RWPE1 (cell line): ENCODE results near the gene DRGX.

Experiments used
- CTCF ChIA-PET: fragments of 350-600 bp; sonication (Branson Sonifier 250); formaldehyde crosslinking; extraction: SDS; loops from one replicate; lab custom pipeline; 2021; lab: Yijun Ruan, JAX
- POLR2A ChIA-PET: fragments of 400-600 bp; formaldehyde crosslinking; extraction: SDS; loops from one replicate; lab custom pipeline; 2020; ENCODE audit warnings: antibody characterized with exemption; ENCODE audit not compliant: low non-redundant PET; lab: Yijun Ruan, JAX
- DNase-seq: peaks from one replicate; pipeline ENCODE4 v3.0.0; 2012; ENCODE audit warnings: low spot score
- H3K27ac ChIP-seq: fragments of 450-650 bp; 2 replicates; pipeline ENCODE4 v1.5.1; 2017
- TF ChIP-seq, protein P1 (sequence below): fragments of 450-650 bp; conservative IDR thresholded peaks from 2 replicates; pipeline ENCODE4 v1.5.1; 2017; ENCODE audit warnings: low read depth, mild to moderate bottlenecking

The DRGX gene

DNA sequence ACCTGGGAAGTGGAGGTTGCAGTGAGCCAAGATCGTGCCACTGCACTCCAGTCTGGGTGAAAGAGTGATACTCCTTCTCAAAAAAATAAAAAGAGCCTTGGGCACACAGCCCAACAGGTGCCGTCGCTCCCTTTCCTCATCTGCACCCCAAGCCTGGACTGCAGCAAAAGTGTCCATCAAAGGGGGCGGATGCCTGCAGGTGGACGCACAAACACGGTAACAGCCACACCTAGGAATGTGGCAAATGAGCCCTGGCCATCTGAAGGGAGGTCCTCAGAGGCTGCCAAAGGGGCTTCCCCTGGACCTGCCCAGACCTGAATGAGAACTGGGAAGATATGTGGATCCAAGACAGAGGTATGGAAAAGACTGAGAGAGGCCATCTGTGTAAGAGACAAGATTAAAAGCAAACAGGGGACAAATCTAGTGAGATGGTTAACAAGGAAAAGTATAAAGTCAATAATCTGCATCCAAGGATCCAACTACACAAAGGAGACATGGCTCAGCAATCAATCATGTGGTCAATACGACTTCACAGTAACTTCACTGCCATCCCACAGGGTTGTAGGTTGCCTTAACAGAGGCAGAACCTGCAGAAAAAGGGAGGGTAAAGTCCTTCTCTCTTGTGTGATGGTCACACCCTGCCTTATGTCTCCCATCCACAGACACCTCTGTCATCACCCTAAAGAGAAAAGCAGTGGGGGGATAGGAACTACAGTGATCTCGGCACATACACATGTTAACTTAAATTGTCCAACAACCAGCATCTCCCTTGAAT, 25.4 kb downstream of the DRGX start:
- no peak overlapping the region for H3K27ac ChIP-seq
- ChIA-PET CTCF (no interaction called here), POLR2A (no interaction called here)
- TF ChIP-seq, protein P1, sequence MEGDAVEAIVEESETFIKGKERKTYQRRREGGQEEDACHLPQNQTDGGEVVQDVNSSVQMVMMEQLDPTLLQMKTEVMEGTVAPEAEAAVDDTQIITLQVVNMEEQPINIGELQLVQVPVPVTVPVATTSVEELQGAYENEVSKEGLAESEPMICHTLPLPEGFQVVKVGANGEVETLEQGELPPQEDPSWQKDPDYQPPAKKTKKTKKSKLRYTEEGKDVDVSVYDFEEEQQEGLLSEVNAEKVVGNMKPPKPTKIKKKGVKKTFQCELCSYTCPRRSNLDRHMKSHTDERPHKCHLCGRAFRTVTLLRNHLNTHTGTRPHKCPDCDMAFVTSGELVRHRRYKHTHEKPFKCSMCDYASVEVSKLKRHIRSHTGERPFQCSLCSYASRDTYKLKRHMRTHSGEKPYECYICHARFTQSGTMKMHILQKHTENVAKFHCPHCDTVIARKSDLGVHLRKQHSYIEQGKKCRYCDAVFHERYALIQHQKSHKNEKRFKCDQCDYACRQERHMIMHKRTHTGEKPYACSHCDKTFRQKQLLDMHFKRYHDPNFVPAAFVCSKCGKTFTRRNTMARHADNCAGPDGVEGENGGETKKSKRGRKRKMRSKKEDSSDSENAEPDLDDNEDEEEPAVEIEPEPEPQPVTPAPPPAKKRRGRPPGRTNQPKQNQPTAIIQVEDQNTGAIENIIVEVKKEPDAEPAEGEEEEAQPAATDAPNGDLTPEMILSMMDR: no peak
- no peak for DNase-seq

GRCh38 chr10:49369216-49370162, 26.4 kb downstream of the DRGX start:
- TF ChIP-seq, protein P1: no peak
- H3K27ac ChIP-seq: no peak overlapping the region
- POLR2A ChIA-PET: no interaction called here
- CTCF ChIA-PET: interaction anchor here (0.7 kb wide), 1 partner anchor 586 kb away, joined by 3 read pairs; no protein-coding TSS in a partner anchor
- DNase-seq: no peak

DNA sequence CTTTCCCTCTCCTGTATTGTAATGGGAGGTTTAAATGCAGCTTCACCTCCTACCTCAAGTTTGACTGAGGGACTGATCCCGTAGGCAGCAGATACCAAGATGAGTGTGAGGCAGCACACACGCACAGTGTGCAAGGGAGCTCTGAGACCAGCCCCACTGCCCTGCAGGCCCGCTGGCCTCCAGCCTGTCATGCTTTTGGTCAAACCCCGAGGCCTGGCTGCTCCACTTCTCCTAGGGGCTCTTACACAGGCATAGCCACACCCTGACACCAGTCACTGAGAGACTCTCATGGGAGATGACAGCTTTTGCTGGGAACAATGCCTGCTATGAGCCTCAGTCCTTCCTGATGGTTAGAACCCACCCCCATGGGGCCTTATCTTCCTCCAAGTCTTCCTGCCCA, 27.6 kb downstream of the DRGX start:
- ChIA-PET POLR2A (no interaction called here), CTCF (interaction anchor here (0.5 kb wide), 1 partner anchor 279 kb away, joined by 3 read pairs; no protein-coding TSS in a partner anchor)
- TF ChIP-seq, protein P1: no peak
- DNase-seq: no peak
- no peak overlapping the region for H3K27ac ChIP-seq

DNA sequence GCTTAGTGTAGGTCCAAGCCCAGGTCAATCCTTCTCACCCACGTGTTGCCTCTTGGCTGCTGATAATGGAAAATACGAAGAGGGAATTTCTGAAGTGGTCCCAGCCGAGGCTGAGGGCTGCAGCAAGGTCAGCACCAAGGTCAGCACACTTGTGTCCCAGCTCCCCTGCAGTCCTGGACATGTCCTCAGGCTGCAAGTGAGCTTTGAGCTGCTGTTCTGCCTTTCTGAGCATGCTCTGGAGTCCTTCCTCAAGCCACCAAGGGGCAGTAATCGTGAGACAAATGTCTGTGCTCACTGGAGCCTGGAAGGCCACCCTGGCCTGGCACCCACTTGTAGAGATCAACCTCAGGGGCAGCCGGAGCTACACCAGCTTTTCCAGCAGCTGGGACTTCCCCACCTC, 28.3 kb downstream of the DRGX start:
- TF ChIP-seq, protein P1: no peak
- no peak overlapping the region for H3K27ac ChIP-seq
- ChIA-PET CTCF (no interaction called here), POLR2A (no interaction called here)
- no peak for DNase-seq

- no peak overlapping the region for H3K27ac ChIP-seq
- DNase-seq: no peak
- TF ChIP-seq, protein P1: no peak
- CTCF ChIA-PET: interaction anchor here (0.5 kb wide), 1 partner anchor 106 kb away, joined by 3 read pairs; no protein-coding TSS in a partner anchor
- POLR2A ChIA-PET: no interaction called here
Measured at GRCh38 chr10:49366460-49366859, 29.4 kb downstream of the DRGX start.
